Adrenal gland (tissue), 12 donors: ENCODE data around the gene SLC38A5. TPM values are rescaled to one million over a fixed set of nuclear protein-coding genes. Genes with fewer than 3 reads are reported as not detected.

Source experiments
- DNase-seq, 7 donors: peaks; one replicate each; pipeline ENCODE4 v3.0.0-alpha.2; 2019 to 2020
- H3K27ac ChIP-seq, 5 donors: fragments of 200-600 bp; sonication (generic) in 4 of 5; 1 replicate in 3 of 5; 2 replicates in 2 of 5; pipeline versions ENCODE4 v1.5.1 to v1.8.0; 2016 to 2020; ENCODE audit warnings: mild to moderate bottlenecking in 1 of 5
- H3K27me3 ChIP-seq: fragments of 200-600 bp; 2 replicates; pipeline ENCODE4 v1.8.0; 2021
- H3K36me3 ChIP-seq, 2 donors: fragments of 200-600 bp; replicated peaks in 1 of 2; 1 replicate in 1 of 2; 2 replicates in 1 of 2; pipeline versions ENCODE4 v1.5.1 to v1.8.0; 2018 to 2022
- H3K4me1 ChIP-seq, 2 donors: fragments of 200-600 bp; replicated peaks in 1 of 2; 1 replicate in 1 of 2; 2 replicates in 1 of 2; pipeline versions ENCODE4 v1.5.1 to v1.8.0; 2018 to 2021
- H3K4me3 ChIP-seq, 4 donors: fragments of 200-600 bp; sonication (generic) in 3 of 4; one replicate each; pipeline ENCODE4 v1.5.1; 2016 to 2018
- H3K9me3 ChIP-seq, 3 donors: fragments of 200-600 bp; sonication (generic) in 1 of 3; replicated peaks in 1 of 3; 1 replicate in 2 of 3; 2 replicates in 1 of 3; pipeline versions ENCODE4 v1.5.1 to v1.8.0; 2016 to 2021
- POLR2A ChIP-seq, 2 donors: fragments of 450-650 bp; IDR thresholded peaks; one replicate each; pipeline ENCODE4 v1.6.1; 2017; ENCODE audit warnings: antibody characterized with exemption in 2 of 2, mild to moderate bottlenecking in 2 of 2, moderate library complexity in 1 of 2
- WGBS, 4 donors: extraction: QIAGEN DNeasy Blood & Tissue Kit in 2 of 4; methylation state at CpG; one replicate each; pipeline versions ENCODE4 v1.1.5 to v1.1.7; 2013 to 2017; 5-methylcytosine and 5-hydroxymethylcytosine counted together
- intact Hi-C, 2 donors: fragments of 100-400 bp; cut with DNase I; formaldehyde crosslinking; loops; one replicate each; pipeline versions ENCODE4 v1.14.1 to v1.15.0; 2022 to 2023
- polyA plus RNA-seq, 3 donors: library from polyadenylated mRNA; stranded (reverse); fragments of 200-250 nt in 2 of 3; fragments of 350-450 nt in 1 of 3; fragmentation: Illumina TruSeq in 1 of 3; extraction: RNeasy Lipid Tissue Mini Kit (QIAGEN cat#74804) in 1 of 3; gene quantifications; one replicate each; pipeline ENCODE4 v1.2.3, GENCODE V29; 2013 to 2014
- total RNA-seq, 9 donors: library from RNA; depleted of rRNA in 4 of 9; stranded (reverse); fragments of >200 nt in 4 of 9; fragments of 120-200 nt in 1 of 9; fragmentation: NEBNext Ultra II Directional in 1 of 9; extraction: Animal tissue kit (Norgen Biotek cat#: 25700) in 1 of 9; gene quantifications; one replicate each; pipeline versions ENCODE4 v1.1.0 to v1.2.4, GENCODE V29; 2013 to 2023
- TF ChIP-seq, protein P1 (sequence below), 6 experiments: fragments of 450-650 bp in 4 of 6; fragments of 200-600 bp in 2 of 6; sonication (generic) in 1 of 6; IDR thresholded peaks; 1 replicate in 5 of 6; 2 replicates in 1 of 6; pipeline versions ENCODE4 v1.5.1 to v1.8.0; 2016 to 2021; ENCODE audit warnings: antibody characterized with exemption in 6 of 6, mild to moderate bottlenecking in 2 of 6, moderate library complexity in 1 of 6
- donor health status: healthy with polysubstance abuse.
- donor health status: Bipolar disorder and iron deficiency.
- donor health status: DM: yes; HTN: yes; CAD: no.
- donor health status: DM: no; HTN: no; CAD: no.
- donor health status: DM: no; HTN: no; CAD: no.
- donor health status: DM: yes; HTN: yes; CAD: no.

Gene SLC38A5
- total and polyA plus RNA-seq, 12 donors, result 0.11 to 6.6 (median 4.6) TPM

DNA sequence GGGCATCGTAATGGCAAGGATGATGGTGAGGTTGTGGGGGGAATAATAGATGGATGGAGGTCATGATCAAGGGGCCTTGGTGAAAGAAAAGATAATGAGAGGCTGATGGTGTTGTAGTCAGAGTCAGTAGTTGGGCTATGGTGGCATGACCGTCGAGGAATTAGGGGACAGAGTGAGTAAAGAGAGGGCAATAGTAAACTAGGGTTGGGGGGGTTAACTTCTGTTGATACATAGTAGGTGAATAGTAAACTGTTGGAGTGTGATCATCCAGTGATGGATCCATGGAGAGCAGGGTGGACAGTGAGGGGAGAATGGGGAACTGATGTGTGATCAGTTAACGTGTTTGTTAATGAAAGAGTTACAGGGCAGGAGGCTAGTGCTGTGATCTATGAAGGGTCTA is 6.9 kb upstream of the SLC38A5 start:
- intact Hi-C loops, result no loop called here
- H3K36me3 ChIP-seq, result peaks cover 0 to 6% of the 10 kb centered on the region in 2 donors
- no peaks in the 10 kb centered on the region for H3K4me1 ChIP-seq
- 59 to 69% (median 66%) methylated on average over 4 of the region's 4 CpGs for WGBS, 4 donors
- H3K4me3 ChIP-seq, result peak overlapping the region in 2 of 4 donors; percentile 43 to 64
- no peak for DNase-seq
- no peak for TF ChIP-seq POLR2A (IDR thresholded peaks at IDR 0.05)
- TF ChIP-seq, protein P1, sequence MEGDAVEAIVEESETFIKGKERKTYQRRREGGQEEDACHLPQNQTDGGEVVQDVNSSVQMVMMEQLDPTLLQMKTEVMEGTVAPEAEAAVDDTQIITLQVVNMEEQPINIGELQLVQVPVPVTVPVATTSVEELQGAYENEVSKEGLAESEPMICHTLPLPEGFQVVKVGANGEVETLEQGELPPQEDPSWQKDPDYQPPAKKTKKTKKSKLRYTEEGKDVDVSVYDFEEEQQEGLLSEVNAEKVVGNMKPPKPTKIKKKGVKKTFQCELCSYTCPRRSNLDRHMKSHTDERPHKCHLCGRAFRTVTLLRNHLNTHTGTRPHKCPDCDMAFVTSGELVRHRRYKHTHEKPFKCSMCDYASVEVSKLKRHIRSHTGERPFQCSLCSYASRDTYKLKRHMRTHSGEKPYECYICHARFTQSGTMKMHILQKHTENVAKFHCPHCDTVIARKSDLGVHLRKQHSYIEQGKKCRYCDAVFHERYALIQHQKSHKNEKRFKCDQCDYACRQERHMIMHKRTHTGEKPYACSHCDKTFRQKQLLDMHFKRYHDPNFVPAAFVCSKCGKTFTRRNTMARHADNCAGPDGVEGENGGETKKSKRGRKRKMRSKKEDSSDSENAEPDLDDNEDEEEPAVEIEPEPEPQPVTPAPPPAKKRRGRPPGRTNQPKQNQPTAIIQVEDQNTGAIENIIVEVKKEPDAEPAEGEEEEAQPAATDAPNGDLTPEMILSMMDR (IDR thresholded peaks at IDR 0.05), result no peak
- no peaks in the 10 kb centered on the region for H3K9me3 ChIP-seq
- H3K27me3 ChIP-seq, result no peaks in the 10 kb centered on the region
- peak overlapping the region in 2 of 5 donors; percentile 64 to 86 for H3K27ac ChIP-seq

DNA sequence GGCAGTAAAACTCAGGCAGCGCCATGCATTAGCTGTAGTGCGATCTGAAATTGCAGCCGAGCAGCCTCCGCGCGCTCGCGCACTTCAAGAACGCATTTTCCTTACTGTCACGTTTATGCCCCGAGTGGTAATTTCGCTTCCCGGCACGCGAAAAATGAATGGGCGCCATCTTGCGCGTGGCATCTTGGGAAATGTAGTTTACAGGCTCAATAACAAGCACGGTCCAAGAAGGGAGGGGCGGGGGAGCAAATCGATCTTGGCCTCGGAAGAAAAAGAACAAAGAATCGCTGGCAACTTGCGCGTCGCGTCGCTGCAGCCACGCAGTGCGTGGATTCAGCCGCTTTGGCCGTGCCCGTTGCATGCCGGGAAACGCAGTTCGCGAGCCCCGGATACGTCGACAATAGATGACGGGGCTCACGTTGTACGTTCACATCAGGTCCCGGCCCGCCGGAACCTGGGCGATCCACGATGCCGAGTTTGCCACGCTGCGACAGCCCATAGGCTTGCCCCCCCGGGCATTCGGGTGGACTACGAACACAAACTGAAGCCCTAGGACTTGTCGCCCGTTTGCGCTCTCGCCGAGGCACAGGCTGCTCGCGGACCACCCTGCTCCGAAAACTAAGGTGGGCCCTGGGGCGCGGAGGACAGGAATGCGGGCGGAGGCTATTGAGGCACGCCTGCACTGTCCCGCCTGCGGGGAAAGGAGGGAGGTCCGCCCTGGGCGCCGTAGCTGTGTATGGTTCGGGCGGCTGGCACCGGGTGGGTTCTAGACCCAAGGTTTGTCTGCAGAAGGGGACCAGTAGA is 5.9 kb upstream of the SLC38A5 start, which contains the start of gene FTSJ1:
Gene FTSJ1 (plus strand): TSS at position 426 of the 804 bp plus-strand sequence. CDS start 1,849 bp downstream, outside the sequence.
- H3K36me3 ChIP-seq, result no peaks in the 10 kb centered on the region
- H3K4me3 ChIP-seq, result peak within 1 kb of the TSS; percentile 43 to 64 (median 56)
- H3K27me3 ChIP-seq, result no peaks in the 10 kb centered on the region
- no peaks in the 10 kb centered on the region for H3K4me1 ChIP-seq
- intact Hi-C loops, result no loop called here
- 0 to 43% (median 18%) methylated on average over 12 to 75 of the region's 75 CpGs for WGBS, 4 donors
- no peaks in the 10 kb centered on the region for H3K9me3 ChIP-seq
- peak; percentile 85 to 97 (median 91) for DNase-seq
- peak; percentile 6 to 67 for TF ChIP-seq POLR2A (IDR thresholded peaks at IDR 0.05)
- TF ChIP-seq, protein P1 (IDR thresholded peaks at IDR 0.05), result no peak
- H3K27ac ChIP-seq, result peak within 1 kb of the TSS in 4 of 5 donors; percentile 64 to 86 (median 78)

DNA sequence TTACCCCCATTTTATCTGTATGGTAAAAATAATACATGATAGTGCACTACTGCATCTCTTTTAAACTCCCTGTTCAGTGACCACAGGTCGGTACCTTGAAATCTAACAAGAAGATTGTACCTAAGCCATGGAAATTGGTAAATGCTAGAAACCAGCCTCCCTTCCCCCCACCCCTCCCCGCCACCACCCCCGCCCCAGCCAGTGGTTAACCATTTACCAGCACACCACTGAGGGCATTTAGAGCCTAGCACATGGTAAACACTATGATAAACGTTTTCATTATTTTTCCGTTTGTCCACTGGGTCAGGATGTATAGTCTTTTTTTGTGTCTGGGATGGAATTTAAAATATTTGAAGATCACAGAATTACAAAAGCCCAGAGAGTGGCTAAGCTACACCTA is 5.2 kb upstream of the SLC38A5 start:
- H3K4me1 ChIP-seq, result no peaks in the 10 kb centered on the region
- DNase-seq, result no peak
- TF ChIP-seq, protein P1 (IDR thresholded peaks at IDR 0.05), result no peak
- TF ChIP-seq POLR2A (IDR thresholded peaks at IDR 0.05), result no peak
- H3K27ac ChIP-seq, result peak overlapping the region in 2 of 5 donors; percentile 82 to 86
- H3K36me3 ChIP-seq, result no peaks in the 10 kb centered on the region
- H3K27me3 ChIP-seq, result no peaks in the 10 kb centered on the region
- intact Hi-C loops, result no loop called here
- H3K4me3 ChIP-seq, result peak overlapping the region in 2 of 4 donors; percentile 56 to 64
- WGBS, 4 donors, result 6 to 35% (median 22%) methylated on average over 4 to 5 of the region's 5 CpGs
- no peaks in the 10 kb centered on the region for H3K9me3 ChIP-seq

DNA sequence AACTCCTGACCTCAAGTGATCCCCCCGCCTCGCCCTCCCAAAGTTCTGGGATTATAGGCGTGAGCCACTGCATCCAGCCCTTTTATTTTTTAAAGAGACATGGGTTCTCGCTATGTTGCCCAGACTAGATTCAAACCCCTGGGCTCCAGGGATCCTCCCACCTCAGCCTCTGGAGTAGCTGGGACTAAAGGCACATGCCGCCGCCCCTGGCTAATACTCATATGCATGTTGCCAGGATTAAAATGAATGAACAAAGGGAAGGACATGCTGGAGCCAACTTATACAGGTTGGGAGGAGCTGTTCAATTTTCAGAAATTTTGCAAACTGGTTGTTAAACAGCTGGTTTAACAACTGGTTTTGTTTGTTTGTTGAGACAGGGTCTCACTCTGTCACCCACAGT is 4.5 kb upstream of the SLC38A5 start:
- Histone ChIP-seq H3K4me3 (no peak overlapping the region), H3K4me1 (no peaks in the 10 kb centered on the region), H3K27me3 (no peaks in the 10 kb centered on the region), H3K36me3 (no peaks in the 10 kb centered on the region), H3K9me3 (no peaks in the 10 kb centered on the region), H3K27ac (no peak overlapping the region)
- no peak for DNase-seq
- WGBS, 4 donors, result 81 to 88% (median 85%) methylated on average over 6 of the region's 6 CpGs
- intact Hi-C loops, result no loop called here
- TF ChIP-seq, protein P1 (IDR thresholded peaks at IDR 0.05), result no peak
- TF ChIP-seq POLR2A (IDR thresholded peaks at IDR 0.05), result no peak
